Measurements from ENCODE around the gene ADGB. TPM values are rescaled to one million over a fixed set of nuclear protein-coding genes. Genes with fewer than 3 reads are reported as not detected.

ADGB gene
- total and polyA plus RNA-seq, 2 donors from 2014 or later, result not detected

DNA sequence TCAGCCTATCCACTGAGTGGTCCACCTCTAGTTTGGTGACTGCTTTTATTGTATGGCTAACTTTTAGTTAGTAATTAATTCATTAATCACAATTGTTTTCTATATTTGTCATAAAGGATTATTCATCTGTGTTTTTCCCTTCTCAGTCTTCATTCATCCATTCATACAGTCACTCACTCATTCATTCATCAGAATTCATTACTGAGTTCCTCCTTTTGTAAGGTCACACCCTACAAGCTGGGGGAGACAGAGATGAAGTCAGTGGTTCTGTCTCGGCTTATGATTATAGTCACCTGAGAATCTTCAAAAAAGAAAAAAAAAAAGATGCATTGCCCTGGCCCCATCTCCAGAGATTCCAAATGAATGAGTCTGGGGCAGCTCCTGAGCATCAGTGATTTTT lies 257.1 kb downstream of the ADGB start:
- DNase-seq (no peak), FAIRE-seq (no peak)
- intact Hi-C loops (cut with DNase I), result no loop called here
- TF ChIP-seq, protein P1, sequence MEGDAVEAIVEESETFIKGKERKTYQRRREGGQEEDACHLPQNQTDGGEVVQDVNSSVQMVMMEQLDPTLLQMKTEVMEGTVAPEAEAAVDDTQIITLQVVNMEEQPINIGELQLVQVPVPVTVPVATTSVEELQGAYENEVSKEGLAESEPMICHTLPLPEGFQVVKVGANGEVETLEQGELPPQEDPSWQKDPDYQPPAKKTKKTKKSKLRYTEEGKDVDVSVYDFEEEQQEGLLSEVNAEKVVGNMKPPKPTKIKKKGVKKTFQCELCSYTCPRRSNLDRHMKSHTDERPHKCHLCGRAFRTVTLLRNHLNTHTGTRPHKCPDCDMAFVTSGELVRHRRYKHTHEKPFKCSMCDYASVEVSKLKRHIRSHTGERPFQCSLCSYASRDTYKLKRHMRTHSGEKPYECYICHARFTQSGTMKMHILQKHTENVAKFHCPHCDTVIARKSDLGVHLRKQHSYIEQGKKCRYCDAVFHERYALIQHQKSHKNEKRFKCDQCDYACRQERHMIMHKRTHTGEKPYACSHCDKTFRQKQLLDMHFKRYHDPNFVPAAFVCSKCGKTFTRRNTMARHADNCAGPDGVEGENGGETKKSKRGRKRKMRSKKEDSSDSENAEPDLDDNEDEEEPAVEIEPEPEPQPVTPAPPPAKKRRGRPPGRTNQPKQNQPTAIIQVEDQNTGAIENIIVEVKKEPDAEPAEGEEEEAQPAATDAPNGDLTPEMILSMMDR (IDR thresholded peaks at IDR 0.05; ENCODE audit: borderline replicate concordance, extremely low read depth, insufficient read depth), result no peak
- Histone ChIP-seq H3K27ac (ENCODE audit: low read depth in 2 of 2, low read length in 2 of 2) (no peak overlapping the region), H3K9ac (ENCODE audit: low read length in 3 of 3) (no peak overlapping the region), H3K4me1 (ENCODE audit: control insufficient read depth in 2 of 3, insufficient read depth in 2 of 3, low read depth in 1 of 3, low read length in 3 of 3) (no peaks in the 10 kb centered on the region), H3K4me3 (ENCODE audit: low read length in 3 of 3) (no peak overlapping the region), H3K9me3 (ENCODE audit: control insufficient read depth in 2 of 3, insufficient read depth in 1 of 3, low read length in 3 of 3) (no peaks in the 10 kb centered on the region), H3K27me3 (ENCODE audit: control insufficient read depth, insufficient read depth, low read length) (no peaks in the 10 kb centered on the region), H3K36me3 (ENCODE audit: control insufficient read depth in 2 of 3, insufficient read depth in 3 of 3, low read length in 3 of 3) (no peaks in the 10 kb centered on the region)

DNA sequence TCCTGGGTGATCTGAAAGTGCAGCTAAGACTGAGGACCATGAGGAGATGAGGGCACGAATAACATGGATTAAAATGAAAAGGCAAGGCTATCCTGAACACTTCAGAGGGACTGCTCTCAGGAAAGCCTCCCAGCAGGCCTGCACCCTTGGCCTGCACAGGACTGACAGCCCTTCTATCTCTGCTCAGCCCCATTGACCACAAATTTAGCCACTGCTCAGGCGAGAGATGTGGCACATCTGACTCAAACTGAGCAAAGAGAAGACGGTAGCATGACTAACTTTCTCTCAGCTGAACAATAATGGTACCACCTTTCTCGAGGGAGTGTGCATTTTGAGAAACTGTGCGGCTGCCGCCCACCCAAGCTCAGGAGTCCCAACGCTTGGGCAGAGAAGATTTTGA lies 257.5 kb downstream of the ADGB start:
- no peaks in the 10 kb centered on the region for H3K4me1 ChIP-seq (ENCODE audit: control insufficient read depth in 2 of 3, insufficient read depth in 2 of 3, low read depth in 1 of 3, low read length in 3 of 3)
- H3K4me3 ChIP-seq (ENCODE audit: low read length in 3 of 3), result no peak overlapping the region
- H3K9me3 ChIP-seq (ENCODE audit: control insufficient read depth in 2 of 3, insufficient read depth in 1 of 3, low read length in 3 of 3), result no peaks in the 10 kb centered on the region
- H3K27me3 ChIP-seq (ENCODE audit: control insufficient read depth, insufficient read depth, low read length), result no peaks in the 10 kb centered on the region
- no peak overlapping the region for H3K27ac ChIP-seq (ENCODE audit: low read depth in 2 of 2, low read length in 2 of 2)
- no peak for DNase-seq
- FAIRE-seq, result no peak
- intact Hi-C loops (cut with DNase I), result no loop called here
- no peak overlapping the region for H3K9ac ChIP-seq (ENCODE audit: low read length in 3 of 3)
- H3K36me3 ChIP-seq (ENCODE audit: control insufficient read depth in 2 of 3, insufficient read depth in 3 of 3, low read length in 3 of 3), result no peaks in the 10 kb centered on the region
- TF ChIP-seq, protein P1 (IDR thresholded peaks at IDR 0.05; ENCODE audit: borderline replicate concordance, extremely low read depth, insufficient read depth), result no peak

DNA sequence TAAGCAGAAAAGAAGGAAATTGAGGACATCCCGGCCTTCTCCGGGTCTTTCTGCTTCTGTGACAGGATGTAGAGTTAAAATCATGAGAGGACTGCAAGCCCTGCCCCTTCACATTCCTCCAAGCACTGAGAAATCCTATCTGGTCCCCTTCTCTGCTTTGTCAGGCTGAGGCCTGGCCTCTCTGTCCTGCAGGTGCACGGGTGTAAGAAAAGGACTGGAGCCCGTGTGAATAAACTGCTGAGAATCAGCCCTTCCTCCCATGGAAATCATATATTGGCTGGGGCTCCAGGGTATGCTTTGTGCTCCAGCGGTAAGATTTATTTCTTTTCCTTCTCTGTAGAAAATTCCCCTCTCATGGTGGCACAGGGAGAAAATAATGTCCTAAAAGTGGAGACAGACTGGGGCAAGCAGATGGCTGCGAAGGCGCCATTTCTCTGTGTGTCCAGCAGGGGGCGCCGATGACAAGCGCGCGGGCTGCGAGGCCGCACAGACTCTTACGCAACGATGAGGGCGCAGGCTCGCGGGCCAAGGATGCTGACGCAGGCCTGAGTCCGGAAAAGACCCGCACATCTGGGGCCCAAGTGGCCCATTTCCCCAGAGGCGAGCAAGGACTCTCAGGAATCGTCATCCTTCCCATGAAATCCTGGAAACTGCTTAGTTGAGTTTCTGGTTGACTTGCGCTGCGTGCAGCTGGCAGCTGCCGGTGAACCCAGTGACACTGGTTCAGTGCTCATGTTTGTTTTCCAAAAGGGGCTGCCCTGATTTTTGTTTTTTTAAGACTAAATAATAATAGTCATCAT lies 258.6 kb downstream of the ADGB start:
- H3K9ac ChIP-seq (ENCODE audit: low read length in 3 of 3), result peak overlapping the region in 2 of 3 donors; percentile 13 to 68
- TF ChIP-seq, protein P1 (IDR thresholded peaks at IDR 0.05; ENCODE audit: borderline replicate concordance, extremely low read depth, insufficient read depth), result peak; percentile 99
- no peaks in the 10 kb centered on the region for H3K4me1 ChIP-seq (ENCODE audit: control insufficient read depth in 2 of 3, insufficient read depth in 2 of 3, low read depth in 1 of 3, low read length in 3 of 3)
- H3K27me3 ChIP-seq (ENCODE audit: control insufficient read depth, insufficient read depth, low read length), result no peaks in the 10 kb centered on the region
- H3K27ac ChIP-seq (ENCODE audit: low read depth in 2 of 2, low read length in 2 of 2), result no peak overlapping the region
- H3K4me3 ChIP-seq (ENCODE audit: low read length in 3 of 3), result peak overlapping the region; percentile 46 to 73 (median 63)
- DNase-seq (peak; percentile 87 to 95 (median 87)), FAIRE-seq (peak; percentile 38)
- no peaks in the 10 kb centered on the region for H3K9me3 ChIP-seq (ENCODE audit: control insufficient read depth in 2 of 3, insufficient read depth in 1 of 3, low read length in 3 of 3)
- intact Hi-C loops (cut with DNase I), result no loop called here
- no peaks in the 10 kb centered on the region for H3K36me3 ChIP-seq (ENCODE audit: control insufficient read depth in 2 of 3, insufficient read depth in 3 of 3, low read length in 3 of 3)

Data from kidney (tissue), 14 donors.